GM12874 (cell line): ENCODE results near the gene TRIM10.

Experiments used
- TF ChIP-seq, protein P1 (sequence below): IDR thresholded peaks from 2 replicates; pipeline ENCODE4 v1.5.1; 2011; ENCODE audit warnings: low read depth, mild to moderate bottlenecking, control low read depth, low read length, moderate library complexity; ENCODE audit not compliant: insufficient read depth

The TRIM10 gene

DNA sequence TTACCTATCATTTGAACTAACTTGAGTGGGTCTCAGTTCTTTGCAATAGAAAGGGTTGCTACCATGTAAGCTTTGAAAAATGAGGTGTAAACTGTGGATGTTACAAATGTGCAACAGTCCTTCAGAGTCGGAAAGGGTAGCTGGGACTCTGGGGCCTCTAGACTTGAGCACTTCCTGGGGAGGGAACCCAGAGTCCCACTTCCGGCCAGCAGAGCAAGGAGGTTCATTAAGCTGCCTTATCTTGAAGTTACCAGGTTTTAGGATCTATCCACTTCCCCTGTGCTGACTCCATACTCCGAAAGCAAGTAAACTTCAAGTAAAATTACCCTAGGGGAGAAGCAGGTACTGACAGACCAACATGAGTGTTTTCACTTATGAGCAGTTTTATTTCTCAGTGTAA, 9.4 kb downstream of the TRIM10 start:
- TF ChIP-seq, protein P1, sequence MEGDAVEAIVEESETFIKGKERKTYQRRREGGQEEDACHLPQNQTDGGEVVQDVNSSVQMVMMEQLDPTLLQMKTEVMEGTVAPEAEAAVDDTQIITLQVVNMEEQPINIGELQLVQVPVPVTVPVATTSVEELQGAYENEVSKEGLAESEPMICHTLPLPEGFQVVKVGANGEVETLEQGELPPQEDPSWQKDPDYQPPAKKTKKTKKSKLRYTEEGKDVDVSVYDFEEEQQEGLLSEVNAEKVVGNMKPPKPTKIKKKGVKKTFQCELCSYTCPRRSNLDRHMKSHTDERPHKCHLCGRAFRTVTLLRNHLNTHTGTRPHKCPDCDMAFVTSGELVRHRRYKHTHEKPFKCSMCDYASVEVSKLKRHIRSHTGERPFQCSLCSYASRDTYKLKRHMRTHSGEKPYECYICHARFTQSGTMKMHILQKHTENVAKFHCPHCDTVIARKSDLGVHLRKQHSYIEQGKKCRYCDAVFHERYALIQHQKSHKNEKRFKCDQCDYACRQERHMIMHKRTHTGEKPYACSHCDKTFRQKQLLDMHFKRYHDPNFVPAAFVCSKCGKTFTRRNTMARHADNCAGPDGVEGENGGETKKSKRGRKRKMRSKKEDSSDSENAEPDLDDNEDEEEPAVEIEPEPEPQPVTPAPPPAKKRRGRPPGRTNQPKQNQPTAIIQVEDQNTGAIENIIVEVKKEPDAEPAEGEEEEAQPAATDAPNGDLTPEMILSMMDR, result no peak

DNA sequence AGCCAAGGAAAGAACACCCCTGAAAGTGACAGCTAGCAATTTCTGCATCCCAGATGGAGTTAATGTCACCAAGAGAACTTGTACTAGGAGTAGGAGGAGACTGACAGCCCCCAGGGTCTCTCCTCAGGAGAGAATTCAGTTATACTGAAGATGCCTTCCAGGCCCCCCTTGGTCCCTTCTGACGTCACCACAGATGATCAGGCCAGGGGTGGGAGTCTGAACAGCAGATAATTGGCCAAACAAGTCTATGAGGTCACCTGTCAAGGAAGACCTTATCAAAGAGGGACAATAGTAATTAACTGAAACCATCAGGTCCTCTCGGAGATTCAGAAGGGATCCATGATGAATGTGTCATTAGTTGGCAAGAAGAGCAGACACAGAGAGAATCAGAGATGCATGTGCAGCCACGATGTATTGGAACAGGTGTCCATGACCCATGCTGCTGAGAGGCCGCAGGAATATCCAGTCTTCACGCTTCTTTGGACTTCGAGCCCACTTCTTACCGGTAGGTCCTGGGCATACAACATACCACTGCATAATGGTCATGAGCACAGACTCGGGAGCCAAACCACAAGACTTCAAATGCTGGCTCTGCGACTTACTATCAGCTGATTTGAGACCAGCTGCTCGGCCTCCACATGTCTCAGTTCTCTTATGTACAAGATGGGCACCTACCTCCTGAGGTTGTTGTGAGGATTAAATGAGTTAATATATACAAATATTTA, 10.2 kb downstream of the TRIM10 start:
- TF ChIP-seq, protein P1, result no peak

DNA sequence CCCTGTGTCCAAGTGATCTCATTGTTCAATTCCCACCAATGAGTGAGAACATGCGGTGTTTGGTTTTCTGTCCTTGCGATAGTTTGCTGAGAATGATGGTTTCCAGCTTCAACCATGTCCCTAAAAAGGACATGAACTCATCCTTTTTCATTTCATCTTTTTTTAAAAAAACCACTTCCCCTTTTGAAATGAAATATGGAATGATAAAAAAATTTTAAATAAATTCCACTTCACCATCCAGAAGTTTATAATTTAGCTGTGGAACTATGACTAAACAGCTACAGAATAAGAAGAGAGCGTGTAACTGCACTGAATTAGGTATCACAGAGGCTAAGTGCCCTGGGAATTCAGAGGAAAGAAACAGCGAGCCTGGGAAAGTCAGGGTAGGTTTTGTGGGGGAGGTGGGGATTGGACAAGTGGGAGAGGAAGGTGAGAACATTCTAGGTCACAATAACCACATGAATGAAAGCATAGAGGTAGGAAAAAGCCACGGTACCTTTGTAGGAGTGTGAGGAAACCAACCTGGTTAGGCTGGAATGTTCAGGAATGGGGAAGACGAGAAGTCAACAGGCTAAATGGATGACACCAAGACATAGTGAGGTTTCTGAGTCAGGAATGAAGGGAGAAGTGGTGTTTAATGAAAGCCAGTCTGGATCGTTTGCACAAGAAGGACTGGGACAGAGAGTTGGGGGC, 11.0 kb downstream of the TRIM10 start:
- TF ChIP-seq, protein P1, result no peak

DNA sequence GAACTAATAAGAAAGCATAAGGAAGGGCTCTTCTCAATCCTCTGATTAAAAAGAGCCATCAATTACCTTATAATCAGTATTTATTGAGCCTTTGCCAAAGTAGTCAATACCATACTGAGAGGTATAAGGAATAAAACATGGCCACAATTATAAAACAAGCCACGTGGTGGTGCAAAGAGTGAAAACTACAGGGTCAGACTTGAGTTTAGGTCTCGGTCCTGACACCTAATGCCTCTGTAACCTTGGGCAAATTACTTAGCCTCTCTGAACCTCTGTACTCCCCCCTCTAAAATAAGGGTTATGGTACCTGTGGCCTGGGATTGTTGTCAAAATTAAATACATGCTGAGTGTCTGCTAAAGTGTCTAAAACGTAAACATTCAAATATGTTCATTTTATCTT, 11.8 kb downstream of the TRIM10 start:
- TF ChIP-seq, protein P1, result no peak

DNA sequence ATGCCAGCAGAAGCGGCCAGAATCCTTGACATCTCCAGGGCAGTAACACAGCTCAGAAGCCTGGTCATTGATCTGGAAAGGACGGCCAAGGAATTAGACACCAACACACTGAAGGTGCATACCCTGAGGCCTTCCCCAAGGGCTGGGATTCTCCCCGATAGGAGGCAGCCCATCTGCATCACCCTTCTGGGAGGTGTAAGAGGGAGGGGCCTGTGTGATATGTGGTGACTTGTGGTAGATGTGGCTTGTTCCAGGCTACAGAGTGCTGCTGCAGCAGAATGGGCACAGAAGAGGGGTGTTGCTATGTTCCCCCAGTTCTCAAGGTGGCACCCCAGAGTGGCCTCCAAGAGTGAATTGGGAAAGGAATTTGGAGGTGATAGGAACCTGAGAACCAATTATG, 13.9 kb downstream of the TRIM10 start:
- TF ChIP-seq, protein P1, result no peak

DNA sequence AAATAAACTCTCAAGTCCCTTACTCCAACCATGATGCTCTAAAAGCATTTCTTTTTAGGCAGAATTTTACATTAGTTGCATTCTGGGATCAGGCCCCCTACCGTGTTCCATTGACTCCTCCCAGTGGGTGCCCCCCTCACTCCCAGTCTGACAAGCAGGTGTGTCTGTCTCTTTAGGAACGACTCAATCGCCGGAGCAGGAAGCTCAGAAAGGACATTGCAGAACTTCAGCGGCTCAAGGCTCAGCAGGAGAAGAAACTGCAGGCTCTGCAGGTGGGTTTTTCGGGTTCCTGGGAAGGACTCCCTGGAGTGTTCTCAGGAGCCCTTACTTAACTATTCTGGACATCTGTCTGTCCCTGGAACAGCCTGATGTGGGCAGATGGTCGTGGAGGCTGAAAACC, 15.2 kb downstream of the TRIM10 start:
- TF ChIP-seq, protein P1, result no peak

DNA sequence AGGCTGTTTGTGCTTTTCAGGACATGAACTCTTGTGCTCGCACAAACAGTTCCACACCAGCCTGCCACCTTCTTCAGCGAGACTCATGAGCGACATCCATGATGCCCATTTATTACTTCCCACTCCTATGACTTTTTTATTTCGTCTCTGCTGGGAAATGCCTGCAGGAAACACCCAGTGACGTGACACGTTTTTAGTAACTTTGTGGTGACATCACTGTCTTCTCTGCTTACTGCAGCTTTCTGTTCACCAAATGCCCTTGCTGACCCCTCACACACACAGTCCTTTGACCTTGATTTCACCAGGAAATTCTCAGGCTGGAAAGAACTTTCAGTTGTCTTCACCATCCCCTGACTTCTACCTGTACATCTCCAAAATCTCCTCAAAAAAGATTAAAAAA, 16.2 kb downstream of the TRIM10 start:
- TF ChIP-seq, protein P1, result no peak
